Esophagus (tissue), 2 donors: Measurements from ENCODE around the gene PUS10. TPM values are rescaled to one million over a fixed set of nuclear protein-coding genes. Genes with fewer than 3 reads are reported as not detected.

ENCODE experiments used
- H3K27ac ChIP-seq, 2 donors: one replicate each; pipeline ENCODE4 v1.5.1; 2013; ENCODE audit warnings: low read depth in 2 of 2, mild to moderate bottlenecking in 2 of 2, inconsistent platforms in 1 of 2, low read length in 1 of 2, moderate library complexity in 1 of 2
- H3K27me3 ChIP-seq, 2 donors: one replicate each; pipeline ENCODE4 v1.6.1; 2013; ENCODE audit warnings: low read length in 2 of 2, control low read depth in 1 of 2, mild to moderate bottlenecking in 1 of 2; ENCODE audit not compliant: insufficient read depth in 2 of 2, control insufficient read depth in 1 of 2
- H3K36me3 ChIP-seq, 2 donors: one replicate each; pipeline ENCODE4 v1.6.1; 2013; ENCODE audit warnings: low read length in 1 of 2; ENCODE audit not compliant: control insufficient read depth in 2 of 2, insufficient read depth in 2 of 2
- H3K4me1 ChIP-seq, 2 donors: one replicate each; pipeline ENCODE4 v1.6.1; 2013; ENCODE audit warnings: low read length in 1 of 2; ENCODE audit not compliant: control insufficient read depth in 2 of 2, insufficient read depth in 2 of 2
- H3K4me3 ChIP-seq, 2 donors: one replicate each; pipeline ENCODE4 v1.5.1; 2013; ENCODE audit warnings: low read length in 2 of 2, mild to moderate bottlenecking in 2 of 2, low read depth in 1 of 2, moderate library complexity in 1 of 2
- H3K9me3 ChIP-seq, 2 donors: one replicate each; pipeline ENCODE4 v1.6.1; 2013; ENCODE audit warnings: mild to moderate bottlenecking in 2 of 2, low read depth in 1 of 2, low read length in 1 of 2, moderate library complexity in 1 of 2; ENCODE audit not compliant: control insufficient read depth in 2 of 2, insufficient read depth in 1 of 2
- WGBS, 2 donors: extraction: QIAGEN DNeasy Blood & Tissue Kit; methylation state at CpG; one replicate each; pipeline ENCODE4 v1.1.7; 2013; 5-methylcytosine and 5-hydroxymethylcytosine counted together
- polyA plus RNA-seq, 2 donors: library from polyadenylated mRNA; stranded (reverse); fragments of 200-250 nt; gene quantifications; one replicate each; pipeline ENCODE4 v1.2.3, GENCODE V29; 2013
- donor health status: healthy with polysubstance abuse.
- donor health status: Bipolar disorder and iron deficiency.

Gene PUS10
- polyA plus RNA-seq, 2 donors = 1.7 to 2.2 TPM

- H3K4me1 ChIP-seq = no peaks in the 10 kb centered on the region
- H3K4me3 ChIP-seq = no peak overlapping the region
- H3K9me3 ChIP-seq = no peaks in the 10 kb centered on the region
- 33 to 57% methylated on average over 5 of the region's 5 CpGs for WGBS, 2 donors
- H3K27ac ChIP-seq = no peak overlapping the region
- no peaks in the 10 kb centered on the region for H3K36me3 ChIP-seq
- H3K27me3 ChIP-seq = no peaks in the 10 kb centered on the region
Measured at GRCh38 chr2:60976875-60977561, 41.0 kb downstream of the PUS10 start.

DNA sequence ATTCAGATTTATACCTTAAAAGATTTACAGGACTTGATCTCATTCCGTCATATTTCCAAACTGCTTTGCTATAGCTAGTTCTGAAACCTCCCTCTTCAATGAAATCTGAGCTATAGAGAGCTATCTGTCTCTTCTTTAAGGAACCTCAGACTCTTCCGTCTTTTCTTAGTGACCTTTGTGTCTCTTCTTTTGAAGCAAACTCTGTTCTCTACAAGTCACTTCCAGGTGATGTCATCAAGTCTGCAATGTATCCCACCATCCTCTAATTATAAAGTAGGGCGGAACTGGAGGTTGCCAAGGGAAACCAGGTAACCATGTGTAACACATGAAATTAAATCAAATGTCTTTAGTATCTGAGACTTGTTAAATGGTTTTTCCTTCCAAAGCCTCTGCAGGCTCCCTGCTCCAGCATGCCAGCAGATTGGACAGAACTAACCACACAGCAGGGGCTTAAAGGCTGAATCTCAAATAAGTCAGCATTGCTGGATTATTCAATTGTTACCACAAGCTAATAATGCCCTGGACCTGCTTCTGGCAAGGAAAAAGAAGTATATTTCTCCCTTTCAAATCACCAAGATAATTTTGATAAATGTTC lies 41.7 kb downstream of the PUS10 start:
- no peaks in the 10 kb centered on the region for H3K4me1 ChIP-seq
- H3K36me3 ChIP-seq = no peaks in the 10 kb centered on the region
- no peak overlapping the region for H3K4me3 ChIP-seq
- H3K27me3 ChIP-seq = no peaks in the 10 kb centered on the region
- no peaks in the 10 kb centered on the region for H3K9me3 ChIP-seq
- WGBS, 2 donors = 86 to 88% methylated on average over 3 of the region's 3 CpGs
- no peak overlapping the region for H3K27ac ChIP-seq

GRCh38 chr2:60974652-60975051 lies 43.4 kb downstream of the PUS10 start:
- no peaks in the 10 kb centered on the region for H3K4me1 ChIP-seq
- WGBS, 2 donors = 95 to 97% methylated on average over 16 of the region's 16 CpGs
- H3K27me3 ChIP-seq = no peaks in the 10 kb centered on the region
- no peak overlapping the region for H3K27ac ChIP-seq
- H3K9me3 ChIP-seq = no peaks in the 10 kb centered on the region
- no peak overlapping the region for H3K4me3 ChIP-seq
- no peaks in the 10 kb centered on the region for H3K36me3 ChIP-seq

GRCh38 chr2:60973705-60974104 lies 44.4 kb downstream of the PUS10 start:
- H3K9me3 ChIP-seq = no peaks in the 10 kb centered on the region
- no peak overlapping the region for H3K4me3 ChIP-seq
- 79 to 85% methylated on average over 5 of the region's 5 CpGs for WGBS, 2 donors
- no peaks in the 10 kb centered on the region for H3K4me1 ChIP-seq
- no peaks in the 10 kb centered on the region for H3K27me3 ChIP-seq
- H3K27ac ChIP-seq = no peak overlapping the region
- no peaks in the 10 kb centered on the region for H3K36me3 ChIP-seq

DNA sequence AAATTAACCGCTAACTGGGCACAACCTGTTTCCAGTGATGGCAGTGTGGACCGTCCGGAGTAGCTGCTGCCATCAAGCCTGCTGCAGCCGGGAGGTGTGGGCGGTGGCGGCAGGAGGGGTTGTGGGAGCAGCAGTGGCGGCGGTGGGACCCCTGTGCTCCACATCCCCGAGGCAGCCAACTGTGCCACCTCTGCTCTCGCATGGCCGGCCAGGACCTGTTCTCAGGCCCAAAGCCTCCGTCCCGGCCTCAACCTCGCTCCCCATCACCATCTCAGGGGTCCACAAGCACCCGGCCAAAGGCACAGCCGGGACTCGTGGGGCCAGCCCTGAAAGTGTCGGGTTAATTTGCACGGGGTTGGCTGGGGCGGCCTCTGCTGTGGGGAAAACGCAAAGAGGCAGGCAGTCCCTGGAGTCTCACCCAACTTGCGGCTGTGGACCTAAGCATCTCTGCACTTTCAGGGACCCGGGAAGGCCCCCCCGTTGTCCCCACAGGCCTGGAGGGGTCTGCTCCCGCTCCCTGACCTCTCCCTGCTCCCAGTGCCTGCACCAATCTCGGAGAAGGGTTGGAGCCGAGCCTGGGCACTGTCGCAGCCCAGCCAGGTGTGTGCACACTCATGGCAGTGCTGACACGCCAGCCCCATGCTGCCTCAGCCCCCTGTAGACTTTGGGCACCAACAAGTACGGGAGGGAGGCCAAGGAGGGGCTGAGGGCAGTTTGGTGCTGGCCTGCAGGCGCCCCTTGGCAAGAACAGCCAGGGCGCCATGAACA lies 45.0 kb downstream of the PUS10 start:
- WGBS, 2 donors = 94 to 96% methylated on average over 28 to 32 of the region's 32 CpGs
- H3K4me1 ChIP-seq = no peaks in the 10 kb centered on the region
- no peaks in the 10 kb centered on the region for H3K36me3 ChIP-seq
- H3K27me3 ChIP-seq = no peaks in the 10 kb centered on the region
- H3K27ac ChIP-seq = no peak overlapping the region
- H3K4me3 ChIP-seq = no peak overlapping the region
- no peaks in the 10 kb centered on the region for H3K9me3 ChIP-seq

- Histone ChIP-seq H3K9me3 (no peaks in the 10 kb centered on the region), H3K4me1 (no peaks in the 10 kb centered on the region), H3K4me3 (no peak overlapping the region), H3K27me3 (no peaks in the 10 kb centered on the region), H3K36me3 (no peaks in the 10 kb centered on the region), H3K27ac (no peak overlapping the region)
- 69 to 76% methylated on average over 1 of the region's 1 CpG for WGBS, 2 donors
Measured at GRCh38 chr2:60966507-60967405, 51.3 kb downstream of the PUS10 start.

DNA sequence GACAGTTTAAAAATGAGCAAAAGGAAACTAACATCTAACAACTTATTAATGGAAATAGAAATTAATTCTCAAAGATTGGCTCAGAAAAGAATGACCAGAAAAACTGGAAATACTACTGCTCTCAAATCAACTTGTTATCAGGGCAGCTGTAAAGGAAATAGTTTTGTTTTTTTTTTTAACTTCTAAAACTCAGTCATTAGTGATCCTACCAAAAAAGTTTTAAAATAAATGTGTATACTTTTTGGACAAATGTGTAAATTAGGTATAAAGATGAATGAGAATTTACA lies 52.6 kb downstream of the PUS10 start:
- Histone ChIP-seq H3K27ac (no peak overlapping the region), H3K4me3 (no peak overlapping the region)

GRCh38 chr2:60964651-60965498 lies 53.2 kb downstream of the PUS10 start:
- no peak overlapping the region for H3K27ac ChIP-seq
- 67 to 73% methylated on average over 7 of the region's 7 CpGs for WGBS, 2 donors

More for the DNA sequence above, 52.6 kb downstream of the PUS10 start:
- Histone ChIP-seq H3K27me3 (no peaks in the 10 kb centered on the region), H3K36me3 (no peaks in the 10 kb centered on the region), H3K4me1 (no peaks in the 10 kb centered on the region), H3K9me3 (no peaks in the 10 kb centered on the region)

GRCh38 chr2:60963190-60963589 lies 54.9 kb downstream of the PUS10 start:
- Histone ChIP-seq H3K4me3 (no peak overlapping the region), H3K4me1 (peaks cover 0 to 3% of the 10 kb centered on the region in 2 donors), H3K9me3 (no peaks in the 10 kb centered on the region), H3K27ac (peak overlapping the region in 1 of 2 donors; percentile 70), H3K27me3 (no peaks in the 10 kb centered on the region), H3K36me3 (peaks cover 0 to 2% of the 10 kb centered on the region in 2 donors)

More at GRCh38 chr2:60964651-60965498, 53.2 kb downstream of the PUS10 start:
- Histone ChIP-seq H3K36me3 (no peaks in the 10 kb centered on the region), H3K9me3 (no peaks in the 10 kb centered on the region), H3K4me1 (no peaks in the 10 kb centered on the region), H3K4me3 (no peak overlapping the region), H3K27me3 (no peaks in the 10 kb centered on the region)
